ENCODE data around the gene SLC44A5.

DNA sequence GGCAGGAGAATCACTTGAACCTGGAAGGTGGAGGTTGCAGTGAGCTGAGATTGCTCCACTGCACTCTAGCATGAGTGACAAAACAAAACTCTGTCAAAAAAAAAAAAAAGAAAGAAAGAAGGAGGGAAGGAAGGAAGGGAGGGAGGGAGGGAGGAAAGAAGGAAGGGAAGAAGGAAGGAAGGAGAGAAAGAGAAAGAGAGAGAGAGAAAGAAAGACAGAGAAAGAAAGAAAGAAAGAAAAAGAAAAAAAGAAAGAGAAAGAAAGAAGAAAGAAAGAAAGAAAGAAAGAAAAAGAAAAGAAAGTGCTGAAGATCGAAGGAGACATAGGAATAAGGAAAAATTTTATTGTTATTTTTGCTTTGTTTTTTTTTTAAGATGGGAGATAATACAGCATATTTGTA is 166.7 kb downstream of the SLC44A5 start:
- no peak for TF ChIP-seq EZH2 (IDR thresholded peaks at IDR 0.05; ENCODE audit: low read depth, unreplicated experiment)
- TF ChIP-seq, protein P1, sequence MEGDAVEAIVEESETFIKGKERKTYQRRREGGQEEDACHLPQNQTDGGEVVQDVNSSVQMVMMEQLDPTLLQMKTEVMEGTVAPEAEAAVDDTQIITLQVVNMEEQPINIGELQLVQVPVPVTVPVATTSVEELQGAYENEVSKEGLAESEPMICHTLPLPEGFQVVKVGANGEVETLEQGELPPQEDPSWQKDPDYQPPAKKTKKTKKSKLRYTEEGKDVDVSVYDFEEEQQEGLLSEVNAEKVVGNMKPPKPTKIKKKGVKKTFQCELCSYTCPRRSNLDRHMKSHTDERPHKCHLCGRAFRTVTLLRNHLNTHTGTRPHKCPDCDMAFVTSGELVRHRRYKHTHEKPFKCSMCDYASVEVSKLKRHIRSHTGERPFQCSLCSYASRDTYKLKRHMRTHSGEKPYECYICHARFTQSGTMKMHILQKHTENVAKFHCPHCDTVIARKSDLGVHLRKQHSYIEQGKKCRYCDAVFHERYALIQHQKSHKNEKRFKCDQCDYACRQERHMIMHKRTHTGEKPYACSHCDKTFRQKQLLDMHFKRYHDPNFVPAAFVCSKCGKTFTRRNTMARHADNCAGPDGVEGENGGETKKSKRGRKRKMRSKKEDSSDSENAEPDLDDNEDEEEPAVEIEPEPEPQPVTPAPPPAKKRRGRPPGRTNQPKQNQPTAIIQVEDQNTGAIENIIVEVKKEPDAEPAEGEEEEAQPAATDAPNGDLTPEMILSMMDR (conservative IDR thresholded peaks at IDR 0.05; ENCODE audit: low read depth in 2 of 2), result no peak
- no peak for TF ChIP-seq ZNF114 (CRISPR knock-in tag; IDR thresholded peaks at IDR 0.05)
